ENCODE results near the gene CEP70.
"Not testable (repeated sequence)": the region's sequence is repeated elsewhere in the genome, so short reads cannot be mapped to it uniquely, and the experiment has no call there.

Gene CEP70

DNA sequence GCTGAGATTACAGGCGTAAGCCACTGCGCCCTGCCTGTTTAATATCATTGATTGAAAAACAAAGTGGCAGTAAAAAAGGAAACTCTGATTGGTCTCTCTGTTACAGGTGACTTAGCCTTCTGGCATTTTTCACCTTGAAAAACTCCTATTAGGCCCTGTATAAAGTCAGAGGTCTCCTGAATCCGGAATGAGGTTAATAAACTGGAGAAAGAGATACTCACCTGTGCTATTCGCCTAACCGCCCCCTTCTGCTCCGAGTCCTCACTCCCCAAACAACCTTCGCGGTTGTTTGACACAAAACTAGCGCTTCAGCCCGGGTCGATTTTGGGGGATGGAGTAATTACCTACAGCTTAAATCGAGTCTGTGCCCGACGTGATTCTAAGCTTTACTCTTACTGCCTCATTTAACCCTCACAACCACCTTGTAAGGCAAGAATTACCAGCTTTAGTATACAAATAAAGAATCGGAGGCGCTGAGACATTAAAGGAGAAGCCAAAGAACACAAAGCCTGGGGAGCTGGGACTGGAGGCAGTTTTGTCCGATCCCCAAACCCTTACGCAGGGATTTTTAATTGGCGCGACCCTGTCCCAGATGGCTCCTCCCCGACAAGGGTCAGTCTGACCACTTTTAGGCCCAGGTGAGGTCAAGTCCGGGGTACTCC, 441 bp downstream of the CEP70 start:
- in situ Hi-C loops (cut with MboI; ENCODE audit: low sequenced_read_pairs) = no loop called here

DNA sequence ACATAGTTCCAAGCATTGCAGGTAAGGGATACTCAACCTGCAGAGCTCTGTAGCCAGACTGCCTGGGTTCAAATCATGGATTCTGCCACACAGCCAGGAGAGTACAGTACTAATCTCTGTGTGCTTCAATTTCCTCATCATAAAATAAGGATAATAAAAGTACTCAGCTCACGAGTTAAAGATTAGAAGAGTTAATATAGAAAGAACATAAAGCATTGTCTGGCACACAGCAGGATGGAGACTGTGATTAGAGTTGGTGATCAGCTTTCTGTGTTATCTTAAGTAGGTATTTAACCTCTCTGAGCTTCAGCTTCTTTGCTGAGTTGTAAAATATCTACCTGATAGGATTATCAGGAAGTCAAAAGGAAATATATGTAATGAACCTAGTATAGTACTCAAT, 2.7 kb downstream of the CEP70 start:
- in situ Hi-C loops (cut with MboI; ENCODE audit: low sequenced_read_pairs) = no loop called here

GRCh38 chr3:138588445-138588844, 5.6 kb downstream of the CEP70 start:
- in situ Hi-C loops (cut with MboI; ENCODE audit: low sequenced_read_pairs) = no loop called here

DNA sequence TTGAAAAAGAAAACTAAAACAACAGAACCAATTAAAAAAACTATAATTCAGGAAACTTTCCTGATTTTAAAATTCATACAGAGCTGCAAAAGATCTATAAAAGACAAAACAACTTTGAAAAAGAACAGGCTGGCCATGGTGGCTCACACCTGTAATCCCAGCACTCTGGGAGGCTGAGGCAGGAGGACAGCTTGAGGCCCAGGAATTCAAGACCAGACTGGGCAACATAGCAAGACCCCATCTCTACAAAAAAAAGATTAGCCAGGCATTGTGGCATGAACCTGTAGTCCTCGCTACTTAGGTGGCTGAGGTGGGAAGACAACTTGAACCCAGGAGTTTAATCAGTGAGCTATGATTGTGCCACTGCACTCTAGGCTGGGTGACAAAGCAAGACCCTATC, 6.7 kb downstream of the CEP70 start:
- in situ Hi-C loops (cut with MboI; ENCODE audit: low sequenced_read_pairs) = no loop called here

DNA sequence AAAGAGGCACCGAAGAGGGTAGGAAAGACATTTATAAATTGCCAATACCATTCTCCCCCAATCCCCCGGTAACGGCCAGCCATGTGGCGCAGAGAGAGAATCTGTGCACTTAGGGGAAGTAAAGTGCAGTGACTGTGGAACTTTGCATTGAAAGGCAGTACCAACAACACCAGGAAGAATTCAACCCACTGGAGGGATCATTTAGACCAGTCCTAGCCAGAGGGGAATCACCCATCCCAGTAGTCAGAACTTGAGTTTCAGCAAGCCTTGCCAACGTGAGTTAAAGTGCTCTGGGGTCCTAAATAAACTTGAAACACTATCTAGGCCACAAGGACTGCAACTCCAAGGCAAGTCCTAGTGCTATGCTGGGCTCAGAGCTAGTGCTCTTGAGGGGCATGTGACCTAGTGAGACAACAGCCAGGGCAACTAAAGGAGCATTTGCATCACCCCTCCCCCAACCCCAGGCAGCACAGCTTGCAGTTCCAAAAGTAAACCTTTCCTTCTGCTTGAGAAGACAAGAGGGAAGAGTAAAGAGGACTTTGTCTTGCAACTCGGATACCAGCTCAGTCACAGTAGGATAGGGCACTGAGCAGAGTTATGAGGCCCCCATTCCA, 15.0 kb downstream of the CEP70 start:
- in situ Hi-C loops (cut with MboI; ENCODE audit: low sequenced_read_pairs) = no loop called here

DNA sequence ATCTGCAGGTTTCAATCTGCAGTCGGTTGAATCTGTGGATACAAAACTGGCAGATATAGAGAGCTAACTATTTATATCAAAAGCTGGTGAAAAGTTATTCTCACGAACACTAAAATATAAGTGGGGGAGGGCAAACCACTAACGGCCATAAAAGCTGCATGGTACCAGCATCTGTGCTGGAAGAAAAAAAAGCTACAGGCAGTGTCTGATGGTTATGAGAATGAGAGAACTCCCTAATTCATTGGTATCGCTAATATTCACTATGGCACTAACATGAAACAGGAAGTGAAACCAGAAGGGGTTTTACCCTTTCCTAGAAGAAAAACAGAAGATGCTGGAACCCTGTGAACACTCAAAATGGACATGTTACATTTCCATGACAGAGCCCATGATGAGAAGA, 15.9 kb downstream of the CEP70 start:
- in situ Hi-C loops (cut with MboI; ENCODE audit: low sequenced_read_pairs) = no loop called here

- in situ Hi-C loops (cut with MboI; ENCODE audit: low sequenced_read_pairs) = no loop called here
These were observed 20.9 kb downstream of the CEP70 start for GRCh38 chr3:138573138-138573537.

GRCh38 chr3:138569624-138570023, 24.4 kb downstream of the CEP70 start:
- in situ Hi-C loops (cut with MboI; ENCODE audit: low sequenced_read_pairs) = not testable (repeated sequence)

DNA sequence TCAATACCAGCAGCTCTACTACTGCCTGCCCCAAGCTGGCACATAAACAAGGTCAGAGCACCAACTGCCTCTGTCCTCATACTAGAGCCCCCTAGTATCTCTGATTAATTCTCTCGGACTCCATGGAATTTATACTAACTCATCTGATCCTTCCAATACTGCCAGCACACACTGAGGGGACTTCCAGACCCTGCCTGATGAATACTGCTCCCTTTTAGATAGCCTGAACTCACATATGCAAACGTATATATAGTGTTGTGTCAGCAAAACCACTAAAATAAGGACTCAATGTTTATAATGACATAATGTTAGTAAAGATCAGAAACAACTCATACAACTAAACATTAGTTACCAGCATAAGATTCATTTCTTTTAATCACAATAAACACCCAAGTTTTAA, 25.0 kb downstream of the CEP70 start:
- in situ Hi-C loops (cut with MboI; ENCODE audit: low sequenced_read_pairs) = no loop called here

DNA sequence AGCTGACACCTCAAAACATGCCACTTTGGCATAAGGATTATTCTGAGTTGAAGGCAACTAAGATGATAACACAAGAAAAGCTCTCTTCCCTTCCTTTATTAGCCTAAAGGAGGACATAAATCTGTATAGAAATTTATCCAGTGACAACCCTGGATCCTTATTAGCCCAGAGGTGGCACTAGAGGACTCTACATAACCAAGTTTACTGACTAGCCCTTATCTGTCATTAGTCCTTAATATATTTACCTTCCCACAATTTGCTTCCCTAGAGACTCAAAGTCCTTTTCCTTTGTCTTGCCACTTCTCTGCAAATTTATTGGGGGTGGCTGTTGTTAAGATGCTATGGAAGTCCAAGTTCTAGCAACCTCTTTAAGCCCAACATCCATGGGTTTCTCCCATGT, 26.7 kb downstream of the CEP70 start:
- in situ Hi-C loops (cut with MboI; ENCODE audit: low sequenced_read_pairs) = no loop called here

DNA sequence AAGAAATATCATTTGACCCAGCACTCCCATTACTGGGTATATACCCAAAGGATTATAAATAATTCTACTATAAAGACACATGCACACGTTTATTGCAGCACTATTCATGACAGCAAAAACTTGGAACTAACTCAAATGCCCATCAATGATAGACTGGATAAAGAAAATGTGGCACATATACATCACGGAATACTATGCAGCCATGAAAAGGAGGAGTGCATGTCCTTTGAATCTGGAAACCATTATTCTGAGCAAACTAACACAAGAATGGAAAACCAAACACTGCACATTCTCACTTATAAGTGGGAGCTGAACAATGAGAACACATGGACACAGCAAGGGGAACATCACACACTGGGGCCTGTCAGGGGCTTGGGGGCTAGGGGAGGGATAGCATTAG, 27.8 kb downstream of the CEP70 start:
- in situ Hi-C loops (cut with MboI; ENCODE audit: low sequenced_read_pairs) = not testable (repeated sequence)

GRCh38 chr3:138562902-138563301, 31.2 kb downstream of the CEP70 start:
- in situ Hi-C loops (cut with MboI; ENCODE audit: low sequenced_read_pairs) = not testable (repeated sequence)

- in situ Hi-C loops (cut with MboI; ENCODE audit: low sequenced_read_pairs) = no loop called here
These were observed 33.6 kb downstream of the CEP70 start for GRCh38 chr3:138560501-138560900.

DNA sequence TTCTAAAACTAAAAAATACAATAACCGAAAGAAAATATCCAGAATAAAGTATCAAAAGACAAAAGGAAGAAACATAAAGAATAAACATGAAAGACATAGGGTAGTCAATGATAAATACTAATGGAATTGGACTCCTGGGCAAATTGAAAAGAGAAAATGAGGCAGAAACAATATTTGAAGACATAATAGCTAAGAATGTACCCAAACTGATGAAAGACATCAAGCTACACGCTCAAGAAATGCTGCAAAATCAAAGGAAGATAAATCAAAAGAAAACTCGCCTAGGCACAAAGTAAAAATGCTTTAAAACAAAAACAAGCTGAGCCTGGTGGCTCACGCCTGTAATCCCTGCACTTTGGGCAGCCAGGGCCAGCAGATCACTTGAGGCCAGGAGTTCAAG, 34.9 kb downstream of the CEP70 start:
- in situ Hi-C loops (cut with MboI; ENCODE audit: low sequenced_read_pairs) = no loop called here

- in situ Hi-C loops (cut with MboI; ENCODE audit: low sequenced_read_pairs) = not testable (repeated sequence)
These were observed 39.3 kb downstream of the CEP70 start for GRCh38 chr3:138554775-138555174.

DNA sequence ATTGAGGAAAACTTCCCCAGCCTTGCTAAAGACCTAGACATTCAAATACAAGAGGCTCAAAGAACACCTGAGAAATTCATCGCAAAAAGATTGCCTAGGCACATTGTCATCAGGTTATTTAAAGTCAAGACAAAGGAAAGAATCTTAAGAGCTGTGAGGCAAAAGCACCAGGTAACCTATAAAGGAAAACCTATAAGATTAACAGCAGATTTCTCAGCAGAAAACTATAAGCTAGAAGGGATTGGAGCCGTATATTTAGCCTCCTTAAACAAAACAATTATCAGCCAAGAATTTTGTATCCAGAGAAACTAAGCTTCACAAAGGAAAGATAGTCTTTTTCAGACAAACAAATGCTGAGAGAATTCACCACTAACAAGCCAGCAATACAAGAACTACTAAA, 43.1 kb downstream of the CEP70 start:
- in situ Hi-C loops (cut with MboI; ENCODE audit: low sequenced_read_pairs) = not testable (repeated sequence)

GRCh38 chr3:138549179-138549977, 44.7 kb downstream of the CEP70 start:
- in situ Hi-C loops (cut with MboI; ENCODE audit: low sequenced_read_pairs) = no loop called here

DNA sequence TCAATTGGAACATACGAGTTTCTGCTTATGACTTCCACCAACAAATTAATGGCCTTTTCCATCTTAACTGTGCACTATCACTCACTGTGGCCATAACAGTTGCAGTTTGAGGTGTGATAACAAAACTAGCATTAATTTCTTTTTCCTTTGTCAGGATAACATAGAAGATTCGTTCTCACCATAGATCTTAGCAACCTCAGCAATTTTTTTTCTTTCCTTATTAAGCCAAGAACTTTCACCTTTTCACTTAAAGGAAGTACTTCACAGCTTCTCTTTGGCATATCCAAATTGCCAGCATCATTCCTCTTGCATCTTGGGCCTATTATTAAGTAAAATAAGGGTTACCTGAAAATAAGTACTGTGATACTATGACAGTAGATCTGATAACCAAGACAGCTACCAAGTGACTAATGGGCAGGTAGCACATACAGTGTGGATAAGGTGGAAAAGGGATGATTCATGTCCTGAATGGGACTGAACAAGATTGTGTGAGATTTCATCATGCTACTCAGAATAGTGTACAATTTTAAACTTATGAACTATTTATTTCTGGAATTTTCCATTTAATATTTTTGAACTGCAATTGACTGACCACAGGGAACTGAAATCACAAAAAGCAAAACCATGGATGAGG, 46.6 kb downstream of the CEP70 start:
- in situ Hi-C loops (cut with MboI; ENCODE audit: low sequenced_read_pairs) = no loop called here

DNA sequence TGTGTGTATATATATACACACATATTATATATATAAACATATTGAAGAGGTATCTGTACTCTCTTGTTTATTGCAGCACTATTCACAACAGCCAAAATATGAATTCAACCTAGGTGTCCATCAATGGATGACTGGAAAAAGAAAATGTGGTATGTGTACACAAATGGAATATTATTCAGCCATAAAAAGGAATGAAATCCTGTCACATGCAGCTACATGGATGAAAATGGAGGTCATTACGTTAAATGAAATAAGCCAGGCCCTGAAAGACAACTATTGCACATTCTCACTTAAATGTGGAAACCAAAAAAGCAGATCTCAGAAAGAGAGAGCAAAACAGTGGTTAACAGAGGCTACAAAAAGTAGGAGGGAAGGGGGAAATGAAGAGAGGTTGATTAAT, 49.5 kb downstream of the CEP70 start:
- in situ Hi-C loops (cut with MboI; ENCODE audit: low sequenced_read_pairs) = no loop called here

DNA sequence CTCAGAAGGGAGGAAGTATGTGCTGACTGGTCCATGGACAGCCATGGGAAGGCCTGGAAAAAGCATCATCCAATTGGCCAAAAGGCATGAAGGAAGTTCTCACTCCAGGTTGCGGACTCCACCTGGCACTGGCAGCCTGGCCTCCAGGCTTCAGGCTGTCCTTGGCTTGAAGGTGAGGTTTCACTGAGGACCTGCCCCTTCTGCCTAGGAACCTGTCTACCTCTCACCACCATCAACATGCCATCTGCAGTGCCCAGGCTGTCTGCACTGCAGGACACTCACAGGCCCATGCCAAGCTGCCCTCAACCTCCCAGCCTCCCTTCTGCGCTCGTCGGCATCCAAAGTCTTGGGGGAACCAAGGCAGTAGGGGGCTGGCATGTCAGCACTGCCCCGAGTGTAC, 51.1 kb downstream of the CEP70 start:
- in situ Hi-C loops (cut with MboI; ENCODE audit: low sequenced_read_pairs) = no loop called here

DNA sequence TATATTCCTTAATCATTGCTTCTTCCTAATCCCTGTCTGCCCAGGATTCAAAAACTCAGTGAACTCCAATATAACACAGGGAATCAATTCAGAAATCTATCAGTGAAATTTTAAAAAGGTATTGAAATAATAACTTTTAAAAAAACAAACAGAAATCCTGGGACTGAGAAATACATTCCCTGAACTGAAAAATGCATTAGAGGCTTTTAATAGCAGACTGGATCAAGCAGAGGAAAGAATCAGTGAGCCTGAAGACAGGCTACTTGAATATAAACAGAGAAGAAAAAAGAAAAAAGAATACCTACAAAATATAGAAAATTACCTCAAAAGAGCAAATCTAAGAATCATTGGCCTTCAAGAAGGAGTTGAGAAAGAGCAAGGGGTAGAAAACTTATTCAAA, 54.7 kb downstream of the CEP70 start:
- in situ Hi-C loops (cut with MboI; ENCODE audit: low sequenced_read_pairs) = no loop called here

GRCh38 chr3:138521445-138521844, 72.6 kb downstream of the CEP70 start:
- in situ Hi-C loops (cut with MboI; ENCODE audit: low sequenced_read_pairs) = not testable (repeated sequence)

Data from HL-60/S4 (cell line).